GM19455 (cell line): ENCODE measurements around the gene CCDC192.
"Not testable (repeated sequence)": the region's sequence is repeated elsewhere in the genome, so short reads cannot be mapped to it uniquely, and the experiment has no call there.

Experiments used
- ATAC-seq: cut with Tn5 transposase; IDR thresholded peaks from one replicate; pipeline ENCODE4 v1.9.1; 2021; ENCODE audit not compliant: unreplicated experiment

The CCDC192 gene

DNA sequence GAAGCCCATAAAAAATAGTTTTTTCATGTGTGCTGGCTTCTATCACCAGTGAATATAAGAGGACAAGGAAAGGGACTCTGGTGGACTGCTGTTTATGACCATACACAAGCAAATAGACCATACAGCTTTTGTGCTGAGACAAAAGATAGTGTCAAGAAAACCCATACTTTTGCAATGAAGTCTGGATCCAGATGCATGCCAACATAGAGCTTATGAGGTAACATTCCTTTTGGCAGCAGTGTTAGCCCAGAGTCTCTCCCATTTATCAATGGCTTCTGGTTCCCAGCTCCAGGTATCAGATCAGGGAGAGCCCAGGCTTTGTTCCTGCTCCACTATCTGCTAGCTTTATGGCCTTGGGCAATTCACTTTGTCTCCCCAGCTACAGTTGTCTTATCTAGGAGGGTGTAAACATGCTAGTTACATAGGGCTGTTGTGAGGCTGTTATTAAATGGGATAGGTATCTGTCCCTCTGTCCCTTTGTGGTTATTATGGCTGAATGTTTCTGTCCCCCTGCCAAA is 55.6 kb downstream of the CCDC192 start:
- no peak for ATAC-seq

DNA sequence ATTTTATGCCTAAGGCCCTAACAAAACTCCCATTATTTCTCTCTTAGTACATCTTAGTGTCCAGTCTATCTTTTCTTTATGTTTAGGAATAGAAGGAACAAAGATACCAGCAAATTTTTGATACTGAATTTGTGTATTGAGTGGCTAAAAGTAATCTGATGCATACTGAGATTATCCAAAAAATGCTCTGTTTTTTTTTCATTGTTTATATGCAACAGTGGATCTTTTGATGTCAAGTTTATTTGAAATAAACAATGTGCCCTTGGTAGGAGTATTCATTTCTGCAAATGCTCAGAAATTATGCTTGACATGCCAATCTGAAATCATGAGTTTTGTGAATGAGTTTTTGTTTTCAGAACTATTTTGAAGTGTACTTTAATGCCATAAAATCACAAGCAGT is 58.7 kb downstream of the CCDC192 start:
- no peak for ATAC-seq

DNA sequence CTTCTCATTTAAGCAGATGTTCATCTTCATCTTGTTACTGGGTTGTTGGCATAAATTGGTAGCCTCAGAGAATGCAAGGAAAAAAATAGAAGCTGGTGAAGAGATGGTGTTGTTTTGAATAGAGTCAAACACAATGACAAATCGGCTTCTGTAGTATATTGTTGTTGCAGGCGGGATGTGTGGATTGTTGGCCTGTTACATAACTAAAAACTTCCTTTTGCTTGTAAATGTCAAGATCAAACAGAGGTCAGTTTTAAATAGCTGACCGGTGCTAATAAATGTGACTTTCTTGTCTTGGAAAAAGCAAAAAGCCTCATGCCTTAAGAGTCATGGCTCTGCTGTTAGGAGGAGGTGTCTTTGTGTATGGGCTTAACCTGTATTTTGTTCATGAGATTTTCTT is 59.2 kb downstream of the CCDC192 start:
- ATAC-seq = no peak

DNA sequence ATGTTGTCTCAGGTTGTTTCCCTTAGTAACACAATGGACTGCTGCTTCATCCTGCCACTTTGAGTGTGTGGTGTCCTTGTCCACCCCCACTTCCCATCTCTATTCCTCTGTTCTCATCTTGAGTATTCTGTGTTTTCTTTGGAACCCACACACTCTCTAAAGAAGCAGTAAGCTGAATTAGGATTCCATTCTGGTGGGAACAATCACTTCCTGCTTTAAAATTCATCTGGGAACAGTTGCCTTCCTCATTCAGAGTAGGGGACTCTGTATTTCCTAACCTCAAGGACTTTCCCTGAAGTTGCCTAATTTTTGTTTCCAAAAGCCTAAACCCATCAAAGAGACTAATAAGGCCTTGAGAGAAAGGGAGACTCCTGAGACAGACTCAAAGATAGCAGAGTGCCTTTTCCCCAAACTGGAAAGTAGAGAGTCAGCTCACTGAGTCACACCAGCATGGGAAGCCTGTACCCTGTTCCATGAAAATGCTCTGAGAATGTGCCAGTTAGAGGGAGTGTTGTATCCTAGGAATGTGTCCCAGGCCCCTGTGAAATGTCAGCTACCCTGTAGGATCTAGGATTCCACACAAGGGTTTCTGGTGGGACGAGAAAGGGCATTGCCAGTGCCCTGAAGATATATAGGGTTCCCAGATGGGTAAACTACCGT is 63.6 kb downstream of the CCDC192 start:
- no peak for ATAC-seq

DNA sequence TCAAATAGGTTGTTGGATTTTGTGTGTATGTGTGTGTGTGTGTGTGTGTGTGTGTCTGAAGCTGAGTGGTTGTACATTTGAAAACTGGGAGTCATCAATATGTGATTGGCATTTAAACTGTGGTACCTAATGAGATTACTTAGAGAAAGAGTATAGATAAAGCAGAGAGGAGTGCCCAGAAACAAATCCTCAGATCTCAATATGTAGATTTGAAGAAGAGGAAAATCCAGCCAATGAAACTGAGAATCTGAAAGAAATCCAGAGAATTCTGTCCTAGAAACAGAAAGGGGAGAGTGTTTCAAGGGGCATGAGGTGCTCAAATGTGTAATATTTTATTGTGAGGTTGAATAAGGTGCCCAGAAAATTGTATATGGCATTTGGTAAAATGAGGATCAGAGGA is 66.2 kb downstream of the CCDC192 start:
- ATAC-seq = no peak

DNA sequence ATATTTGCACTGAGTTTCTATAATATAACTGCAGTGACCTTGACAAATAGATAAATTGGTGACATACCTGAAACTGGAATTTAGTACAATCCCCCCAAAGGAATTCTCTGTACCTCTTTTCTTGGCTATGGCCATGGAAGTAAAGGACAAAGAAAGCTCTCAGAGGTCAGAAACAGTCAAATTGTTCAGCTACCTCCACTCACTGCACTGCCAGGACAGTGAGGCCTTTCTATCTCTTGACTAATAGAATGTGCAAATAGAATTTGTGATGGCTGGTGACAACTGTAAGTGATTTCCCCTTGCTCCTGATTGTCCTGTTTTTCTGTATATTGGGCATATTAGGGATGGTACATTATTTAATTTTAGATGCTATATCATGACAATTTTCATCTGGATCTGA is 67.1 kb downstream of the CCDC192 start:
- ATAC-seq = no peak

DNA sequence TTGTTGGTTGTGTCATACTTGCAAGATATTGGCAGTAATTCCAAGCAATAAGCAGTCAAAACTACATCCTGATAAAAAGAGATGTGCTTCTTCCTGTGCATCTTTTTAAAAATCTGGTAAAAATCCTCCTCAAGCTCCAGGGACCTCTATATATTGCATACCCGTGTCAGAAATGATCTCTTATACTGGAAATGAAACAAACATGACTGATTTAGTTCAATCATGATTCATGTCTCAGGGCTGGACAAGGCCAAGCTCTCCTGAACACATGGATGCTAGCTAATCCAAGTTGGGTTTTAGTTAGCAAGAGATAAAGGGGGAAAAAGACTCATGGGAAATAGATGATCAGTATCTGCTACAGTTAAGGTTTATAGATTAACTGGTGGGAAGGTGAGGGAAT is 69.3 kb downstream of the CCDC192 start:
- ATAC-seq = no peak

DNA sequence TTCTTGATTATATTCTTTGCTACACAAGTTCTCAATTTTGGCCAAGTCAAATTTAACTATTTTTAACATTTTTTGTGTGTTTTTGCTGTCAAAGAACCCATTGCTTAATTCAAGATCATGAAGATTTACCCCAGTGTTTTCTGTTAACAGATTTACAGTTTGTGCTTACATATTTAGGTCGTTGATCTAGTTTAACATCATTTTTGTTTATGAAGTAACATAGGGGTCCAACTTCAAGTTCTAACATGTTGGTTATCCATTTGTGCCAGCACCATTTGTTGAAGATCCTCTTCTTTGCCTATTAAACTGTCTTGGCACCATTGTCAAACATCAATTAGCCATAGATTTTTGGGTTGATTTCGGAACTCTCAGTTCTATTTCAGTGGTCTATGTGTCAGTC is 71.0 kb downstream of the CCDC192 start:
- ATAC-seq = no peak

DNA sequence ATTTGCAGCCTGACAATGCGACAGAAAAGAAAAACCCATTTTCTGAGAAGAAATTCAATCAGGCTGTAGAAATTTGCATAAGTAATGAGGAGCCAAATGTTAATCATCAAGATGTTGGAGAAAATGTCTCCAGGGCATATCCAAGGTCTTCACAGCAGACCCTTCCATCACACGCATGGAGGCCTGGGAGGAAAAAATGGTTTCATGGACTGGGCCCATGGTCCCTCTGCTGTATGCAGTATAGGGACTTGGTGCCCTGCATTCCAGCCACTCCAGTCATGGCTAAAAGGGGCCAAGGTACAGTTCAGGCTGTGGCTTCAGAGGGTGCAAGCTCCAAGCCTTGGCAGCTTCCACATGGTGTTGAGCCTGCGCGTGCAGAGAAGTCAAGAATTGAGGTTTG is 73.3 kb downstream of the CCDC192 start:
- ATAC-seq = no peak

DNA sequence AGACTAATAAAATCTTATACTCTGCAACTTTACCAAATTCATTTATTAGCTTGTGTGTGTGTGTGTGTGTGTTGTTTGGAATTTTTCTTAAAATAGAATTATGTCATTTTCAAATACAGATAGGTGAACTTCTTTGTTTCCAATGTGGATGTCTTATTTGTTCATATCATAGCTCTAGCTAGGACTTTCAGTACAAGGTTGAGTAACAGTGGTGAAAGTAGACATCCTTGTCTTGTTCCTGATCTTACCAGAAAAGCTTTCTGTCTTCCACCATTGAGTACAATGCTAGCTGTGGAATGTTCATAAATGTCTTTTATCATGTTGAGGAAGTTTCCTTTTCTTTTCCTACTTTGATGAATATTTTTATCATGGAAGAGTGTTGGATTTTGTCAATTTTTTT is 74.8 kb downstream of the CCDC192 start:
- no peak for ATAC-seq

DNA sequence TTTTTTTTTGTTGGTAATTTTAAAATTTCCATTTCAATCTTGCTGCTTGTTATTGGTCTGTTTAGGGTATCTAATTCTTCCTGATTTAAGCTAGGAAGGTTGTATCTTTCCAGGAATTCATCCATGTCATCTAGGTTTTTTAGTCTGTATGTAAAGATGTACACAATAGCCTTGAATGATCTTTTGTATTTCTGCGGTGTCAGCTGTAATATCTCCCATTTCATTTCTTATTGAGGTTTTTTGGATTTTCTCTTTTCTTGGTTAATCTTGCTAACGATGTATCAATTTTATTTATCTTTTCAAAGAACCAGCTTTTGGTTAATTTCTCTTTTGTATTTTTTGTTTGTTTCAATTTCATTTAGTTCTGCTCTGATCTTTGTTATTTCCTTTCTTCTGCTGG is 79.3 kb downstream of the CCDC192 start:
- ATAC-seq = not testable (repeated sequence)

DNA sequence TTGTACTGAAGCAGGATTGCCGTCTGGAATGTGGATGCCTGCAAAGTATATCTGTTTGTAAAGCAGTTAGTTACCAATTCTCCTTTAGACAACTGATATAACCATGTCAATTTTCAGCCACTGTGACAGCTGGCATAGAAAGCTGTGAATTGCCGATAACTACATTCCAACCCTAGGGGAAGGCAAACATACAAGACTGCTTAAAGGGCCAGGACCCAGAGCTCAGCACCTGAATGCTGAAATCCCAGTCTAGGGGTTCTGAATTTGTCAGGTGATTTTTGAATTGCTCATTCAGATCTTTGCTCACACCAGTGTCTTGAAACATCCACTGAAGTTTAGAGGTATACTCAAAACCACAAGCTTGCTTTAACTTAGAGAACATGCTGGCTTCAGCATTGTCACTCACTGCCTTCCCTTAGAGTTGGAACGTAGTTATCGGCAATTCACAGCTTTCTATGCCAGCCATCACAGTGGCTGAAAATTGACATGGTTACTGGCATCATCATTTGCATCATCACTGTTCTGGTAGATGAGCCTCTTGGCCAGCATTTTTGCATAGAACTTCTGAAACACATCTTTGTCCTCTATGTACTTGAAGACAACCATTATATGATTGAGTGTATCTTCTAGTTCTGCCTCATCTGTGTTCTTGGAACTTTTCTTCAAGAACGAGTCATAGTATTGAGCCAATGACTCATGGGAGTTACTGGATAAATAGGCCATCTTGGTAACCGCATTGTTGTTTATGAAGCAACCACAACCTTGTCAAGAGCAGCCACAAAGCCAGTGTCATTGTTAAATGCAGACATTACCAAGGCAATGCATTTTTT is 82.1 kb downstream of the CCDC192 start:
- no peak for ATAC-seq

DNA sequence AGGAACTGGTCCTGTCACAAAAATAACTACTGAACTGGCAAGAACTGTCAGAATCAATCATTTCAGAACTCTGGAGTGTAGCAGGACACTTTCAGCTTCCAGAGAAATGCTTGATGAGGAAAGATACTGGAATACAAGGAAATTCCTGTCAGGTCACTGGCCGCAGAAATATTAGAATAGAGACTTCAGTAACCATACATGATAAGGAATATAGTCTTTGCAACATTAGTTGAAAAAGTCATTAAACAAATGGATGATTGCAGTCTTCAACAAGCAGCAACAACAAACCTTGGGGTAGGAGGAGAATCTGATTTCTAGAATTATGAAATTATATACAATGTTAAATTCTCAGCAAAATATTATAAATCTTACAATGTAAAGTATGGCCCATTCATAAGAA is 88.2 kb downstream of the CCDC192 start:
- no peak for ATAC-seq

DNA sequence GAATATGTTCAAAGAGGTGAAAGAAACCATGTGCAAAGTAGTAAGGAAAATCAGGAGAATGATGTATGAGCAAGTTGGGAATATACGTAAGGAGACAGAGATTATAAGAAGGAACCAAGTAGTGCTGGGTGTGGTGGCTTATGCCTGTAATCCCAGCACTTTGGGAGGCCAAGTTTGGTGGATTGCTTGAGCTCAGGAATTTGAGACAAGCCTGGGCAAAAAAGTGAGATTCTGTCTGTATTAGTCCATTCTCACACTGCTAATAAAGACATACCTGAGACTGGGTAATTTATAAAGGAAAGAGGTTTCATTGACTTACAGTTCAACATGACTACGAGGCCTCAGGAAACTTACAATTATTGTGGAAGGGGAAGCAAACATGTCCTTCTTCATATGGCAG is 88.7 kb downstream of the CCDC192 start:
- not testable (repeated sequence) for ATAC-seq

DNA sequence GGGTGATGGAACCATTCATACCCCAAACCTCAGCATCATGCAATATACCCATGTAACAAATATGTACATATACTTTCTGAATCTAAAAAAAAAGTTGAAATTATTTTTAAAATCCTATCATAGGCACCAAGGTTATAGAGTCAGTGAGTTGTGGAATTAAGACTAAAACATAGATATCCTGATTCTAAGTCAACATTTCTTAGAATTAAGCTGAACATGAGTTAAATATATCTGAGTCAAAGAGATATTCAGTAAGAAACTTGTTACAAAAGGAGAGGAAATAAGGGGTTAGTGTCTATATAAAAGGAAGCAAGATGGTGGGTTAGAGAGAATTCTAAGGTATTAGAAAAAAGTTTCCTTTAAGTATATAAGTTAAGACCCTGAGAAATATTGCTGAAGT is 89.9 kb downstream of the CCDC192 start:
- ATAC-seq = no peak

DNA sequence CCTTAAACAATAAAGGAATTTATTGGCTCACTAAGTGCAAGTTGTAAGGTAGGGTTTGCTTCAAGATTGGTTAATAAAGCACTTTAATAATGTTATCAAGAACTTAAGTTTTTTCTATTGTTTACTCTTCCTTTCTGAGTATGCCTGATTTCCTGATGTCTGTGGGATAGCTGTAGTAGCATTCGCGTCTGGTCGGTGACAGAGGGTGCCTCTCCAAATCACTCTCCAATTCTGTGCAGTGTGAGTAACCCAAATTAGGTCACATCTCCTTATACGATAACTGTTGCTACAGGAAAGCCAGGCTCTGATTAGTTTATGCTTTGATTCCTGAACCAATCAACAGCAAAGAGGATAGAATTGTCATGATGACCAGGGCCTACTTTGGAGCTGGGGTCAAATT is 90.7 kb downstream of the CCDC192 start:
- no peak for ATAC-seq

DNA sequence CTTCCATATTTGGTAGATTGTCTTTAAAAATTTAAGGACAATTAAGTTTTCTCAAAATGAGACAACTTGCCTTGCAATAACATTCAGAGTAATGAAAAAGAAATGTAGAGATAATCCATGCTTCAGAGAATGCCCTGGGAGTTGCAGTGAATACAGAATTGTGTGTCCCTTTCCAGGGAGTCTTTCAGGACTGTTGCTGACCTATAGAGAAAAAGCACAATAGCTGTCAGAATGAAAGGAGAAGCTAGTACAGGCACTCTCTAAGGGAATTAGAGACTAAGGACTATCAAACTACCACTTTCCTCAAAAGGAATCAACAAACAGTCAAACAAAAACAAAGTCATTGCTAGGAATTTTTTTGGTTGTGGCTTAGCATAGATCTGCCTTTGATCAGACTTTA is 93.0 kb downstream of the CCDC192 start:
- ATAC-seq = no peak

DNA sequence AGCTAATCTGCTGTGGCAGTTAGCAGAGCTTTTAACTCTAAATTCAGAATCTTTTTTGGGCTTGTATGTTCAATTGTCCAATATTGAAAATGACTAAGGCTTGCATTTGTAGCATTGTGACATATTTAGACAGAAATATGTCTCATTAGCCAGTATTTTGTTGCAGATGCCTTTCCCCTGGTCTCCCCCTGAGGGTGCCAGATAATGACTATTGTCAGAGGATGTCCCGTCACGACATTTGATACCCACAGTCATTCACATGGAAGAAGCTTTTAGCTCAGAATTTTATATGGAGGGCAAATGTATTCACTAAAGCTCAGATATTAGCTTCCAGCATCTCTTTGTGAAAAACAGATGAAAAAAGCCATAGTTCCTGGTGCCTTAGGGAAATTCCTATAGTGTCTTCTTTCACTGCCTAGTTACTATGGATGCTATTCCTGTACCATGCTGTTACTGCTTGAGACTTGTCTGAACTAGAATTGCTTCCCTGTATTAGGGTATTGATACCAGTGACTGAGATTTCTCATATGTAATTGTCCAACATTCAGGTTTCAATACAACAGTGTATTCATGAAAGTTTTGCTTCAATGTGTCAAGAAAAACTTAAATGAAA is 96.2 kb downstream of the CCDC192 start:
- no peak for ATAC-seq

DNA sequence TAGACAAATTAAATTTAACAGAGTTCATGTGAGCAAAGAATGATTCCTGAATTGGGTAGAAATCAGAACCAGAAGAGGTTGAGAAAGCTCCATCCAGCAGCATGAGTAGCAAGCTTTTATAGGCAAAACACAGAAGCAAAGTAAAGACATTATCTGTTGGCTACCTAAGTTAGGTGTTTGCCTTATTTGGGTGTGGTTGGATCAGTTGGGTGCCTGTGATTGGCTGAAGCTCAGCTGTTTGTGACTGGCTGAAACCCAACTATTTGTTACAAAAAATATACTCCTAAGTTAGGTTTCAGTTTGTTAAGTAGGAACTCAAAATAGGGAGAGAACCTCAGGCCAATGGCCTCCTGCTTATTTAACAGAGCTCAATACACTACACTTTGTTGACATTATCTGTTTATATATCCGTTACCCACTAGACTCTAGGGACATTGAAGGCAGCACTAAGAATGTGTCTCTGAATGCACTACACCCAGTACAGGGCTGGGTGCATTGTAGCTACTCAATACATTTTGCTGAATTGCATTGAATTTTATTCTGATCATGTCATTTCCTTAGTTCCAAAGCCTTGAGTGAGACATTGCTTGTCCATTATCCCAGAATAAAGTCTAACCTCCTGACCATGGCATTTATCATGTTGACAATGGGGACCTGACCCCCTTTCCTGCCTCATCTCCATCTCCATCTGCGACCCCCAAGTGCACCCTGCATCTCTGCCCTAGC is 98.7 kb downstream of the CCDC192 start:
- ATAC-seq = no peak

DNA sequence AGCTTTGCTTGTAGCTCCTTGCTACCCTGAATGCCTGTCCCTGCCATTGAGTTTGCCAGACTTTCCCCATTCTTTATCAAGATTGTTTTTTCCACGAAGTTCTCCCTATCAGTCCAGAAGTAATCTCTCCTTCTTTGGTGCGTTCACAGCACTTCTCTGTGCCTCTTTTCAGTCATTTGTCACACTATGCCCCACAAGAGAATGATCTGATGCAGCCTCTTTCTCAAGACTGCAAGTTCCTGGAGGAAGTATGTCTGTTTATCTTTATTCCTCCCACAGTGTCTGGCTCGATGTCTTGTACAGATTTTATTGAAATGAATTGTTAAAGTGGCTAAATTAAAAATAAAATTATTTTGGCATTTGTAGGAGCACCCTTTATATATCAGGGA is 99.3 kb downstream of the CCDC192 start:
- no peak for ATAC-seq

DNA sequence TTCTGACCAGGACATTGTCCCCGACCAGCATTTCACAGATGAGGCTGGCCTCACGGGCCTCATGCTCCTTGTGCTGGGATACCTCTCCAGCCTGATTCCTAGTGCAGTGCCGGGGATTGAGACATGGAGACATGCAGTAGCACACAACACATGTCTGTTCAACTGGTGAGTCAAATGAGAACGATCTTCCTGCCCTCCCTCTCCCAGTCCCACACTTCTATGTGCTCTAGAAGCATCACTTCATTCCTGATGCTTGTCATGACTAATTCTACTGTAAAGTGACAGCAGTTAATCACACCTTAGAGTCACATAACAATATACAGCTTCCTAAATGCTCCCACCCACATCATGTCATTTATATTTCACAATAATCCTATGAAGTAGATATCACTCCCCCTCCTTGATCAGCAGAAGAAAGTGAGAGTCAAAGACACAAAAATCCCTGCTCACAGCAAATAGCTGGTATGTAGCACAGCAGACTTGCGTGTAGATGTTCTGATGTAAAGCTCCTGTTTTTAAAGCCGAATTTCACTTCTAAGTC is 101.8 kb downstream of the CCDC192 start:
- ATAC-seq = no peak
